Gastrocnemius medialis (tissue), 4 donors: Measurements from ENCODE around the gene KLHL11.

Experiments
- CTCF ChIP-seq, 5 experiments: fragments of 450-650 bp in 3 of 5; fragments of 200-600 bp in 2 of 5; sonication (generic) in 2 of 5; IDR thresholded peaks in 4 of 5; conservative IDR thresholded peaks in 1 of 5; 1 replicate in 4 of 5; 2 replicates in 1 of 5; pipeline ENCODE4 v1.5.1; 2016 to 2019; ENCODE audit warnings: antibody characterized with exemption in 5 of 5, mild to moderate bottlenecking in 3 of 5, moderate library complexity in 3 of 5
- POLR2A ChIP-seq, 2 donors: fragments of 450-650 bp; IDR thresholded peaks; one replicate each; pipeline ENCODE4 v1.6.1; 2017; ENCODE audit warnings: antibody characterized with exemption in 2 of 2, mild to moderate bottlenecking in 2 of 2, moderate library complexity in 2 of 2

DNA sequence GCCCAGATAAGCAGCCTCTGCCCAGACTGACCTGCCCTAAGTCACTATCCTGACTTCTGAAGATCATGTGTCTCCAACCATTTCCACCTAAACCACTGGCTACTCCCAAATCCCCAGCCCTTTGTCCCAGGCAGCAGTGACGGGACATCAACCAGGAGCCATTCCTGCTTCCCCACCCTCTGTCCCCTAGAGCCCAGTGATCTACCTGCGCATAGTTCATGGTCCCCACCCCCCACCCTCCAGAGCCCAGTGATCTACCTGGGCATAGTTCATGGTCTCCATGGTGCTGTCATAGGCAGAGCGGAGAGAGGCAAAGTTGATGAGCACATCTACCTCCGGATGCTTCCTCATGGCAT, 26.8 kb upstream of the KLHL11 start:
- TF ChIP-seq CTCF (IDR thresholded peaks at IDR 0.05 in 4 of 5, conservative IDR thresholded peaks at IDR 0.05 in 1 of 5): no peak
- TF ChIP-seq POLR2A (IDR thresholded peaks at IDR 0.05): no peak
